Measurements from ENCODE around the gene VANGL2.

VANGL2 gene

DNA sequence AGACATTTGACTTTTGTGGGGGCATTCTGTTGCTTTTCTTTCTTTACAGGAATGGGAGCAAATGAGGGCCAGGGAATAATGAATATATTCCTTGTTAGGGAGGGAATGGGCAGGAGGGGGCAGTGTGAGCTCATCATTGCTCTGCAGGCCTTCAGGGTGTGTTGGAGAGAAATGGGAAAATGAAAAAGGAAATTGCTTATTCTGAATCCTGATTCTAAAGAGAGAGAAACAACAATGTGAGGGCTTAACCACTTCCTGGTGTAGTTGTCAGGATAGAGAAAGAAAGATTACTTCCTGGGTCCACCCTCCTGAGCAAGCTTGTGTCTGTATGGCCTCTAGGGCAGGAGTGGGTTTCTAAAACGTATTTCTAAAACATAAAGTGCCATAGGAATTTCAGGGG is 28.3 kb downstream of the VANGL2 start:
- DNase-seq (ENCODE audit: low spot score), result peak; percentile 72

DNA sequence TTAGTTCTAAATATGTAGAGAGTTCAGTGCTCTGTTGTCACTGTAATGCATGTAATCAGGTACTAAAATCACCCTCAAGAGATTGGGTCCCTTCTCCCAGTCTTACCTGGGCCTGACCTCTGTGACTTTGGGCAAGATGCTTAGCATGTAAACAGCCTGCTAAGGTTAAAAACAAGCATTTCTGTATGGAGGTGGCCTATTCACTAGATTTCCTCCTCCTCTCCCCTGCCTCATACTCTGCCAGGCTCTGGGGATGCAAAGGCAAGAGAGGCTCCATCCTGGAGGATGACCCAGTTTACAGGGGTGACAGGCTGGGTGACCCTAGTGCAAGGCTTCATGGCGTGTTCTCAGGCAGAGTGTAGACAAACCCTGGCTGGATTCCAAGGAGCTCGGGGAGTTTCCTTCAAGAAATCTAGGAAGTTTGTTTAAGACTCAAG is 28.8 kb downstream of the VANGL2 start:
- no peak for DNase-seq (ENCODE audit: low spot score)

GRCh38 chr1:160429702-160430535 is 29.6 kb downstream of the VANGL2 start:
- no peak for DNase-seq (ENCODE audit: low spot score)

DNA sequence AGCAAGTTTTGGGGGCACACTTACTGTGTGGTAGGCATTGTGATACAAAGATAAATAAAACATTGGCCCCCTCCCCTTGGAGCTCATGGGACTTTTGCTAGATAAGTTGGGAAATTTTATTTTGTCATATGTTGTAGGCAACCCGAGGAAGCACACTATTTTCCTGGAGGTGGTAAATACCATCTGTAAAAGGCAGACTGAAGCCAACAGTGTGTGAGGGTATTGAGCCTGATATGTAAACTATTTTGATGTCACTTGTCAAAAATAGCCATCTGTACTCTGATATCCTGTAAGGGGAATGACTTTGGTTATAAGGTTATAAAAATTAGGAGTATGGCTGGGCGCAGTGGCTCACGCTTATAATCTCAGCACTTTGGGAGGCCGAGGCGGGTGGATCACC is 30.6 kb downstream of the VANGL2 start:
- no peak for DNase-seq (ENCODE audit: low spot score)

DNA sequence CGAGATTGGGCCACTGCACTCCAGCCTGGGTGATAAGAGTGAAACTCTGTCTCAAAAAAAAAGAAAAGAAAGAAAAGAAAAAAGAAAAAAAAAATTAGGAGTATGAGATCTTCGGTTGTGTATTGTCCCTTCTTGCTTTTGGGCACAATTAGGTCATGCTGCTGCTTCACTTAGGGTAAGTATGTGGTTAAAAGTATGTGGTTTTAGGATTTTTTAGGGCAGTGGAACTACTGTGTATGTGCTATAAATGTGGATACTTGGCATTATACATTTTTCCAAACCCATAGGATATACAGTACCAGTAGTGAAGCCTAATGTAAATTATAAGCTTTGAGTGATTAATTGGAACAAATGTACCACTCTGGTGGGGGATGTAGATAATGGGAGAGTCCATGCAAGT is 31.2 kb downstream of the VANGL2 start:
- DNase-seq (ENCODE audit: low spot score), result no peak

DNA sequence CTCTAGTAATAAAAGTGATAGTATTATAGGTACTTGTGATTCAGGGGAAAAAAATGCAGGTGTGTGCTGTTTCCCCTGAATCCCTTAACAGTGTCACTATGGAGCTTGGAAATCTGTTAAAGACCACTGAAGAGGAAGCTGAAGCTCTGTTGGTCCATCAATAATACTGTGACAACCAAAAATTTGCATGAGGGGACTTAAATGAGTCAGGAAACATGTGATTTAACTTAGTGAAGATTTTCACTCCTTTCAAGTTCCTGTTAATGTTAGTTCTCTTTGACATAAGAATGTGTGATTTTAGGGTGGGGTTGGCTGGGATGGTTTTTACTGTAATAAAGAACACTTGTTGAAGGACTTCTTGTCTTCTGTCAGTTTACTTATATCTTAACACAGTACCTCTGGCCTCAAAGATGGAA is 32.0 kb downstream of the VANGL2 start:
- DNase-seq (ENCODE audit: low spot score), result no peak

- no peak for DNase-seq (ENCODE audit: low spot score)
Observed at GRCh38 chr1:160436966-160437365, 36.6 kb downstream of the VANGL2 start.

GRCh38 chr1:160437432-160438316 is 37.3 kb downstream of the VANGL2 start:
- no peak for DNase-seq (ENCODE audit: low spot score)

- no peak for DNase-seq (ENCODE audit: low spot score)
Observed at GRCh38 chr1:160438317-160438918, 38.1 kb downstream of the VANGL2 start.

DNA sequence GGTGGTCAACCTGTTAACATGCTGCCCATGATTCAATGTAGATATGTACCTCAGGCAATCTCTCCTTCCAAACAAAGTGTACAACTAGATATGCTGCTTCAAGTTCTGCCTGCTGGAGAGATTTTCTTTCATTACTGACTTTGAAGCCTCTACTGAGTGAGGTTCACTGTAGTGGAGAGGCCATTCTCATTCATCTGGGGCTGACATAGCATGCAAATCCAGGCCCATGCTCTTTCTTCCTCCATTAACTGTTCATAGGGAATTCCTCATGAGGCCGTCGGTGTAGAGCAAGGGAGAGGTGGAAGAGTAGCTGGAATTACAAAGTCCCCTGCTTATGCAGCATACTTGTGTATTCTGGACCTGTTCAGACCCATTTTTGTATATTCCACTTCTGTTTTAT is 38.6 kb downstream of the VANGL2 start:
- no peak for DNase-seq (ENCODE audit: low spot score)

DNA sequence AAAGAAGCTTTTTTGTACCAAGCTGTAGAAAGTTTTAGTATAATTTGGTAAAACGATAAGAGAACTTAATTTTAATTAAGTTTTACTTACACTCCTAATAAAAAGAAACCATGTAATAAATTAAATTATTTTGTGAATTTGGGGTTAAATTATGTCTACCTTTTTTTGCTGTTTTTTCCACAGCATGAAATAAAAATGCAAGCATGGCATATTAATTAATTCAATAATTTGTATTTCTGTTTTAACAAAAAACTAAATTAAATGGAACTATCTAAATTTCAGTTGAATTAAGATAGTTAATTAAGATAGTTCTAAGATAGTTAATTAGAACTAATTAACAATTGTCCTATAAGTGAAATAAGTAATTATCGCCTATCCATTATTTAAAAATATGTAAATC is 39.4 kb downstream of the VANGL2 start:
- no peak for DNase-seq (ENCODE audit: low spot score)

DNA sequence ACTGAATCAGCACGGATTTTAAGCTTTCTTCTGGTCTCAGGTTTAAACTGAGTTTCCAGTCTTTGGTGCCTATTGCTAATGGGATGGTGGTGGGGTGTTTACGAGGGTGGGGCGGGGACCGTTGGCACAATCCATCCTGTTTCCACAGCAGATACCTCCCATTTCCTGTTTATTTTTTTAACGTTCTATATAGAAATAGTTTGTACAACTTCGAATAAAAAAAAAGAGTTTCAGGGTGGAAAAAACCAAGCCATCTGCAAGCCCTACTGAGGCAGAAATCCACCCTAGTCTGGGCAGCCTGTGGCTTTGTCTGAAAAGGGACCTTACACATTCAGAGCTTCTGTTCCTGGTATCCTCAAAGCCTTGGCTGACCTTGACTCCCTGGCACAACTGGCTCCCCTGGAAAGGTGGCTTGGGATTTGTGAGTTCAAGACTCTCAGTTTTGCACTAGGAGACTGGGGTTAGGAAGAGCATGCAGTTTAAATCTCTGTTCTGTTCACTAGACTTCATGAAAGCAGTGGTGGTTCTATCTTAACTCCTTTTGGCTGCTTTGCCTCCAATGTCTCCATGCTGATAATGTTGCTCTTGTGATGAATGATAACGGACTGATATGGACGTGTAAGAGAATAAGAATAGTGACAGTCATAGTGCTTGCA is 46.7 kb downstream of the VANGL2 start:
- no peak for DNase-seq (ENCODE audit: low spot score)

DNA sequence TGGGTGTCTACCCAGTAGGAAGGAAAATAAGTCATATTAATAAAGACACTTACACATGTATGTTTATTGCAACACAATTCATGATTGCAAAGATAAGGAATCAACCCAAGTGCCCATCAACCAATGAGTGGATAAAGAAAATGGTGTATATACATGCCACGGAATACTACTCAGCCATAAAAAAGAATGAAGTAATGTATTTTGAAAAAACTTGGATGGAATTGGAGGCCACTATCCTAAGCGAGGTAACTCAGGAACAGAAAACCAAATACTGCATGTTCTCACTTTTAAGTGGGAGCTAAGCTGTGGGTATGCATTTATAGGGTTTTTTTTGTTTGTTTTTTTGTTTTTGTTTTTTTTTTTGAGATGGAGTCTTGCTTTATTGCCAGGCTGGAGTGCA is 49.1 kb downstream of the VANGL2 start:
- DNase-seq (ENCODE audit: low spot score), result no peak

DNA sequence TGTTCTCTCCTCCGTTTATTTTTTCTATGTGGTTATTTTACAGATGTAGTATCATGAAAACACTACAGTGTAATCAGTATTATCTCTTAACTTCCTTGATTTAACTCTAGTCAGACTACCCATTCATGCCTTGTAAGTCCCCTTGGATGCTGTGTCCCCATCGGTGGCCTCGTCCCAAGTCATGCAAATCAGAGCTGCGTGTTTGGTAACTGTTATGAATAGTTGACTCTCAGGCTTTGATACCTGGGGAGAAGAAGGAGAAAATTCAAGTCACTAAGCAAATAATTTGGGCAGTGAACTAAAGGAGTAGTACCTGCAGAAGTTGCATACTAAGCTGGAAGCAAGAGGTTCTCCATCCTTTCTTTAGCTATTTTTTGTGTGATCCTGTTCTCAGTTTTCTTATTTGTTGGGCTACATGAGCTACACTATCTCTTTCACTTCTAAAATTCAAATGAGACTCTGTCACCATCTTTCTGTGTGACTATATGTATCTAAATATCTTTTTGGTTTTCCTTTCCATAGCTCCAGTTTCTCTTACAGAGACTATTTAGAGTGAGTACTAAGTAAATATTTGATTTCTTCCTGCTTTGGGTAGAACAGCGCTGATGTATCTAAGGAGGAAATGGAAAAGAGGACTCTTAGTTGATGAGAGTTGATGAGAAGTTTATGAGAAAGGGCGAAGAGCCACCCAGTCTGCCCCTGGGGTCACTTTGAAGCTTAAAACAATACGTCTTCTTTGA is 50.9 kb downstream of the VANGL2 start:
- no peak for DNase-seq (ENCODE audit: low spot score)

DNA sequence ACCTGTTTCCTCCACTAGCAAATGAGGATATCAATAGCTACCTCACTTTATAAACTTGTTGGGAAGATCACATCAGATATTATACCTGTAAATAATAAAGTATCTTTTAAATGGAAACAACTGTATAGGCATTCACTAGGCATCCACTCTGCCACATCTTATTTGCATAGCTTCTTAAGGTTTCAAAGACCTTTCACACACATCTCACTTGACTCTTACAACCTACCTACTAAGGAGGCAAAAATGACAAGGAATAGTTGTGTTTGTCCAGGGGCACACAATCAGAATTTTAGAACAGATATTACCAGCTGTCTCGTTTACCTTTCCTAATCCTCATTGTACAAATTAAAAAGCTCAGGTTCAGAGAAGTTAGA is 51.5 kb downstream of the VANGL2 start:
- no peak for DNase-seq (ENCODE audit: low spot score)

GRCh38 chr1:160453443-160453842 is 53.1 kb downstream of the VANGL2 start:
- DNase-seq (ENCODE audit: low spot score), result no peak

DNA sequence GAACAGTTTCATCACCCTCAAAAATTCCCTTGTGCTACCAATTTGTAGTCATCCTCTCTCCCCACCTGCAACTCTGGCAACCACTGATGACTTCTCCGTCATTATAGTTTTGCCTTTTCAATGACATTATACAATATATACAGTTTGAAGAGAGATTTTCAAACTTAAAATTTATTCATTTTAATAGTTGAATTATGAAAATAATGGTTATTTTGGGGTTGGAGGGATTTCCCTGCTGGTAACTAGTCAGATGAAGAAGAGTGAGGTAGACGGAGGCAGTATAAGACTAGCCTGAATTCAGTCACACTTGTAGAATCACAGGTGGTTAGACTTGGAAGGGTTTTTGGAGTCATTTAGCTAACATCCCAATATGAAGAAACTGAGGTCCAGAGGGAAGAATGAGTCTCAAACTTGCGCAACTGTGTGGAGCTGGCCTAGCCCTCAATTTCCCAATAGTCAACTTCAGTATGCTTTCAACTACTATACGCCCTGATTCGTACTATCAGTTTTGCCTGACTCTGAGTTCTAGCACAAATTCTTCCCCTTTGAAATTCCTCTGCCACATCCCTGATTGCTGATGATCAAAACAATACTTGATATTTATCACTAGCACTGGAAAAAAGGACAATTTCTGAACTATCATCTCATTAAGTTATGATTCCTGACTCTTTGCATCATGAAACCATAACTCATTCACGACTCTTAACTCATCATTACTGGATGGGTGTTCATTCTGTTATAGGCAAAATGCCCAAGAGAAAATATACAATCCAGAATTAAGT is 54.2 kb downstream of the VANGL2 start:
- DNase-seq (ENCODE audit: low spot score), result no peak

GRCh38 chr1:160455153-160455517 is 54.8 kb downstream of the VANGL2 start:
- DNase-seq (ENCODE audit: low spot score), result no peak

GRCh38 chr1:160459056-160459455 is 58.7 kb downstream of the VANGL2 start:
- DNase-seq (ENCODE audit: low spot score), result no peak

DNA sequence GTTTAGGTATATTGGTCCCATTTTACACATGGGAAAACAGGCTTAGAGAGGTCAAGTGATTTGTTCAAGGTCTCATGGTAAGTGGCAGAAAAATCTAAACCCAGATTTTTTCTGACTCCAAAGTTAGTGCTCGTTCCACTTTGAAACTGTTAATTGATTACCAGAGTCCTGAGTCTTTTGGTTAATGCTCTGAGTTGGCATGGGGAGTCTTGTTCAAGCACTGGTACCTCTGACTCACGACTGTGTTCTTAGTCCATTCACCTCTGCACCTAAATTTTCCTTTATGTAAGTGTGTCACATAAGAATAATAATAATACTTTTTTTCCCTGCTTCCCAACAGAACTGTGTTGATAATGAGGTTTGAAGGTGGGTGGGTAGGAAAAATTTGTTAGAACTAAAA is 59.3 kb downstream of the VANGL2 start:
- no peak for DNase-seq (ENCODE audit: low spot score)

DNA sequence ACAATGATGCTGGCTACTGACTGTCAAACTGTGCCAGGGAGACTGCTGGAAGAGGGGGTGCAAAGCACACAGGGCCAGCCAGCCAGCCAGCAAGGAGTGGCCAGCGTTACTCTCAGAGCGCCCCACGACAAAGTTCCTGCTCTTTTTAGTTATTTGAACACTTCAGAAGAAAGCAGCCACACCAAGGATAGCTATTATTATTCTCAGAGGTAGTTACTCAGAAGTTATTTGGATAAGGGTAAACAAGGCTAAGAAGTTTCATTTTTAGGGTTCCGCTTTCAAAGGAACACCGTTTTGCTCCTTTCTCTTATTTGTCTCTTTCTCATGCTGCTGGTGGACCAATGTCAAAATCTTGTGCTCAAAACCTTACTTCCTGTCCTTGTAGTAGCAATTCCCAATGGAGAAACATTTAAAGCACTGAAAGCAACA is 59.9 kb downstream of the VANGL2 start:
- no peak for DNase-seq (ENCODE audit: low spot score)
